AG08396 (cell line): ENCODE measurements around the gene DNAJB5.
"Not testable (repeated sequence)": the region's sequence is repeated elsewhere in the genome, so short reads cannot be mapped to it uniquely, and the experiment has no call there.

Experiments
- DNase-seq: peaks from one replicate; pipeline ENCODE4 v3.0.0; 2012; ENCODE audit warnings: low spot score, mixed read lengths

Gene DNAJB5

DNA sequence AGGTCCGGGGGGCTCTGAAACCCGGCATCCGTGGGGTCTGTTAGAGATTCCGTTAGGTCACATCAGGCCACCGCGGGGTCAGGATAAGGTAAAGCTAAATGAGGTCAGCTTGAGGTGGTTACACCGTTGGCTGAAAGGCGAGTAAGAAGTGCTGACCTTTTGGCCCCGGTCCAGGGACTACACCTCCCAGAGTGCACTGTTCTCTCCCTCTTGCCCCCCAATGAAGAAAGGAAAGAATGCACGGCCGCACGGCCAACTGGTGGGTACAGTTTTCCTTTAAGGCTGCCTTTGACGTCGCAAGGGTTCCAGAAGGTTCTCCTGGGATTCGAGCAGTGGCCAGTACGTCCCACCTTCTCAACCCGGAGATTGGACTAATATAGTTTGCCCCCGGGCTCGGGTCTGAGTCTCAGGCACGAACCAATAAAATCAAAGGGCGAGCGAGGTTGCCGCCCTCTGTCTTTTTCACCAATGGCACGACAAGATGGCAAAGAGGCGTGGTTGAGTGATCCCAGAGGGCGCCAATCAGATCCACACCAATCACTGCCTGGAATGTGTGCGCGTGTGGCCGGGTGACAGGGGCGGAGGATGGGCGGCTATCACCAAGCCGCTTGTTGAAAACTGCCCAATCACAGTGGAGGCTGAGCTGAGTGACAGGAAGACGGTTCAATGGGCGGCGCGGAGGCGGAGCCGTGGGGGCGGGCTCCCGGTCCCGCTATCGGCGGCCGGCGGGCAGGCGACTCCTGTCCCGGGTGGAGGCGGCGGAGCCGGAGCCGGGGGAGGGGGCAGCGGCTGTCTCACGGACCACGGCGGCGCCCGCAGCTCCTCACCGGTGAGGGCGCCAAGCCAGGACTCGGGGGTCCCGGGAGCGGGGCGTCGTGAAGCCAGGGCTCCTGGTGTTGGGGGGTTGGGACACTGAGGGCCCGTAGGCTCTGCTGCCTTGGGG lies at the start of gene DNAJB5:
DNAJB5 (plus strand) TSS at position 743 of the 943 bp plus-strand sequence. CDS start 886 bp downstream, outside the sequence.
- DNase-seq: peak; percentile 98

GRCh38 chr9:34939989-34940388 lies 49.6 kb upstream of the DNAJB5 start:
- not testable (repeated sequence) for DNase-seq

- DNase-seq: no peak
Observed at GRCh38 chr9:34948451-34948850, 41.1 kb upstream of the DNAJB5 start.

GRCh38 chr9:34954225-34954624 lies 35.3 kb upstream of the DNAJB5 start:
- DNase-seq: no peak

- not testable (repeated sequence) for DNase-seq
Observed at GRCh38 chr9:34956066-34956465, 33.5 kb upstream of the DNAJB5 start.

DNA sequence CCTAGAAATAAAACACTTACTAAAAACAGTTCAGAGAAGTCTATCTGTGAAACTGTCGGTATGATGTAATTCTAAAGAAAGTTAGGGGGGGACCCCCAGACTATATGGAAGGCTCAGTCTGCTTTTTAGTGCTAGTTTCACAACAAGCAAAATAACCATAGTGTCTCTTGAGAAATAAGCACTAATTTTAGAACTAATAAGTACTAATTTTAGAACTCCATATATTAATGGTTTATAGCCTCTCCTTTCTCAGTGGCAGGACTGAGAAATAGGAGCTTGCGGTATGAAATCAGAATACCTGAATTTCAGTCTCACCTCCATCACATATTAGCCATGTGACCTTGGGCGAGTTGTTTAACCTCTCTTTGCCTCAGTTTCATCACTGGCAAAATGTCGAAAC lies 32.9 kb upstream of the DNAJB5 start:
- DNase-seq: no peak

DNA sequence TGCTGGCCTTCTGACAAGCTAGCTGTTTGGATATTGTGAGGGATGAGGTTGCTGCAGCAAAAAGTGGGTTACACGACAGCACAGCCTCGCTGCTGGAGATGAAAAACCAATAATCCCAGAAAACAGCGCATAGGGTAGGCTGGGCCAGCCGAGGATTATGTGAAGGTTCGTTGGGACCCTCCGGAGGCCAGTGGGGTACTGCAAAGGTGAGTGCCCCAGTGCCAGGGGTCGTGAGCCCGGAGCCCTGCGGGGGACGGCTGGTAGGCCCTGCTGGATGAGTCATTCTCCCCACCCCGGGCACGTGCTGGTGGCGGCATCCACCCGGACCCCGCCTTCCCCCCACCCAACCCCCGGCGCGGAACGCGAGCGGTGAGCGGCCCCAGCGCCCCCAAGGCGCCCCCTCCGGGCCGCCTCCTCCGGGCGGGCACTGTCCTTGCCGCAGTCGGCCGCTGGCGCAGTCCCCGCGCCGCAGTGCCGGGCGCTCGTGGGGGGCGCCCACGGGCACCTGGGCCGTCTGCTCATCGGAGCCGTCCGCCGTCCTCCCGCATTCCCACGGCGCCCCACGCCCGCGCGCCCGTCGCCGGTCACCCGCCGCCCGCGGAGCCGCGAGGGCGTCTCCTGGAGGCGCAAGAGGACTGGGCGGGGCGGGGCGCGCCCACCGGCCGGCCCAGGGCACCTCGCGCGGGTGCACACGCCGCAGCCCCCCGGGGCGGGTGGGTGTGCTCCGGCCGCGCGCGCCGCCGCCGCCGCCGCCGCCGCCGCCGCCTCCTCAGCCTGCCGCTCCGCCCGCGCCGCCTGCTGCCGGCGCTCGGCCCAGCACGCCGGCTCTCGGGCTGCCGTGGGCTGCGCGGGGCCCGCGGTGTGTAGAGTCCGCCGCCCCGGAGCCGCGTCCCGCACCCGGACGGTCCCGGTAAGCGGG lies 31.8 kb upstream of the DNAJB5 start, which contains the start of gene PHF24:
PHF24 (plus strand) TSS at position 794 of the 919 bp plus-strand sequence. CDS start 13,014 bp downstream, outside the sequence.
- DNase-seq: peak; percentile 62

GRCh38 chr9:34958411-34958982 lies 31.0 kb upstream of the DNAJB5 start:
- DNase-seq: no peak

GRCh38 chr9:34959461-34959860 lies 30.1 kb upstream of the DNAJB5 start:
- DNase-seq: no peak

GRCh38 chr9:34961574-34962490 lies 27.7 kb upstream of the DNAJB5 start:
- peak; percentile 31 for DNase-seq

- no peak for DNase-seq
Observed at GRCh38 chr9:34962546-34962945, 27.0 kb upstream of the DNAJB5 start.

DNA sequence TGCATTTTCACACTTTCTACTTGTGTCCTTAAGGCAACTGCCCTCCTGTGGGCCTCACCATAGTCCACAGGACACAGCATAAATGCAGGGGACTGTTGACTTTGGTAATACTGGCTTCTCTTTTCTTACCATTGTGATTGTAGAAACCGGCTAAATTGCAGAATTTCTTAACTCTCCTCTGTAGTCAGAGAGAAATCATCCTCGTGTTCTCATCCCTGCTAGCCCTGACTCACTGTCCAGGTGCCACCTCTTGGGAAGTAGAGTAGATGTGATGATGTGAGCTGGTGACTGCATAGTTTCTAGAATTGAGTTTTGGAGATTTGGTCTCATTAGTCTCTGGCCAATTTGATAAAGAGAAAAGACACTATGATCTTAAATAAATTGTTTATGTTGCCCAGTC lies 26.0 kb upstream of the DNAJB5 start:
- DNase-seq: no peak

- DNase-seq: no peak
Observed at GRCh38 chr9:34964458-34964857, 25.1 kb upstream of the DNAJB5 start.

DNA sequence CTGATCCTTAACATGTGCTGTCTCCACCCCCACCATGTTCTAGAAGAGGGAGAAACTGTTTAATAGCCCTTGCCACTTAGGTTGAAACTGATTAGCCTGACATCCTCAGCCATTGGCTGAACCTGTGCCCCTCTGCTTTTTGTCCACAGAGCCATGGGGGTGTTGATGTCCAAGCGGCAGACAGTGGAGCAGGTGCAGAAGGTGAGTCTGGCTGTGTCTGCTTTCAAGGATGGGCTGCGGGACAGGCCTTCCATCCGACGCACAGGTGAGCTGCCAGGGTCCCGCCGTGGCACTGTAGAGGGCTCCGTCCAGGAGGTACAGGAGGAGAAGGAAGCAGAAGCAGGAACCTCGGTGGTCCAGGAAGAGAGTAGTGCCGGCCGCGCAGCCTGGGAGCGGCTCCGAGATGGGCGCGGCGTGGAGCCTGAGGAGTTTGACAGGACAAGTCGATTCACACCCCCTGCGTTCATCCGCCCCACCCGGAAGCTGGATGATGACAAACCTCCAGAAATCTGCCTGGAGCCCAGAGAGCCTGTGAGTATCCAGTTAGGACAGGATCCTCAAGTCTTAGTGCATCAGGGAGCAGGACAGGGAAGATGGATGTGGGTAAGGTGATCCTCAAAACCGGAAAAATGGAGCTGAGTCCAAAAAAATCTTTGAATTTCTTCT lies 18.3 kb upstream of the DNAJB5 start:
- DNase-seq: no peak

GRCh38 chr9:34974664-34975063 lies 14.9 kb upstream of the DNAJB5 start:
- no peak for DNase-seq

- no peak for DNase-seq
Observed at GRCh38 chr9:34976441-34976840, 13.1 kb upstream of the DNAJB5 start.

GRCh38 chr9:34976992-34977391 lies 12.6 kb upstream of the DNAJB5 start:
- DNase-seq: no peak

DNA sequence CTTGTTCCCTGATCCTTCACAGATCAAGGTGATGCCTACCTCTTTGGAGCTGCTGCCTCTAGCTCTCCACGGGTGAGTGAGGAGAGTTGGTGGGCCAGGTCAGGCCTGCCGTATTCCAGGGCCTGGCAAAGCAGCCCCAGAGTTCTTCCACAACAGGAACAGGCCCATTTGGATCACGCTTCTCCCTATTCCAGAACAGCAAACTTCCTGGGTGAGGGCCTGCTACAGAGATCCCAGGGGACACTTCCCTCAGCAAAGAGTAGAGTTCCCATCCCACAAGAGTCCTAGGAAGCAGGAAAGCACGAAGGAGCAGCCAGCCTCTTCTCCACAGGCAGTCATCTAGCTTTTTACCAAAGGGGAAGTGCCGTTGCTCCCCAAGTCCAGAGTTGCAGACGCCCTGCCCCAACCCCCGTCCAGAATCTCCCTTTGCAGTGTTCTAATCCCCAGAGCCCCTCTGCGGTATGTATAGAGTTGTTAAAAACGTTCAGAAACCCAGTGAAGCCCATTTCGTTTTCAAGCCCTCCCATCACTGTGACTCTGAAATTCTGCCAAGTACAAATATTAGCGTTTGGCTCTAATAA lies 9.3 kb upstream of the DNAJB5 start:
- no peak for DNase-seq

GRCh38 chr9:34982361-34982760 lies 7.2 kb upstream of the DNAJB5 start:
- no peak for DNase-seq

- DNase-seq: no peak
Observed at GRCh38 chr9:34983209-34983608, 6.3 kb upstream of the DNAJB5 start.
